GM23338 (cell line): ENCODE measurements around the gene FRY. TPM values are rescaled to one million over a fixed set of nuclear protein-coding genes. Genes with fewer than 3 reads are reported as not detected.

Experiments
- ATAC-seq: fragments of 200-7000 bp; cut with Tn5 transposase; 3 replicates; pipeline ENCODE4 v1.9.1; 2020
- DNase-seq: peaks from one replicate; pipeline ENCODE4 v3.0.0-alpha.2; 2015; ENCODE audit warnings: low spot score
- H2AFZ ChIP-seq: fragments of 200-600 bp; sonication (generic); 2 replicates; pipeline ENCODE4 v1.8.0; 2016; ENCODE audit warnings: antibody characterized with exemption, mild to moderate bottlenecking, moderate library complexity
- H3F3A ChIP-seq: fragments of 200-600 bp; sonication (generic); replicated peaks from 2 replicates; pipeline ENCODE4 v1.8.0; 2017; ENCODE audit warnings: antibody characterized with exemption, mixed run types, low read depth
- H3K27ac ChIP-seq: fragments of 200-600 bp; sonication (generic); 2 replicates; pipeline ENCODE4 v1.6.1; 2016; ENCODE audit warnings: low read depth
- H3K27me3 ChIP-seq: fragments of 200-600 bp; sonication (generic); 2 replicates; pipeline ENCODE4 v1.8.0; 2016; ENCODE audit warnings: mild to moderate bottlenecking, mixed run types, moderate library complexity; ENCODE audit not compliant: insufficient read depth
- H3K36me3 ChIP-seq: fragments of 200-600 bp; sonication (generic); 2 replicates; pipeline ENCODE4 v1.8.0; 2016; ENCODE audit warnings: mild to moderate bottlenecking; ENCODE audit not compliant: insufficient read depth
- H3K4me1 ChIP-seq: fragments of 200-600 bp; sonication (generic); 2 replicates; pipeline ENCODE4 v1.8.0; 2016; ENCODE audit warnings: mild to moderate bottlenecking, moderate library complexity; ENCODE audit not compliant: insufficient read depth
- H3K4me2 ChIP-seq: fragments of 200-600 bp; sonication (generic); 2 replicates; pipeline ENCODE4 v1.7.1; 2017; ENCODE audit warnings: mixed run types
- H3K4me3 ChIP-seq: fragments of 200-600 bp; sonication (generic); 2 replicates; pipeline ENCODE4 v1.6.1; 2016; ENCODE audit warnings: mixed run types
- H3K79me2 ChIP-seq: fragments of 200-600 bp; sonication (generic); replicated peaks from 2 replicates; pipeline ENCODE4 v1.8.0; 2017; ENCODE audit warnings: mild to moderate bottlenecking; ENCODE audit not compliant: insufficient read depth
- H3K9me2 ChIP-seq: fragments of 200-600 bp; sonication (generic); 2 replicates; pipeline ENCODE4 v1.8.0; 2017; ENCODE audit not compliant: insufficient read depth
- H4K20me1 ChIP-seq: fragments of 200-600 bp; sonication (generic); replicated peaks from 2 replicates; pipeline ENCODE4 v1.8.0; 2017; ENCODE audit warnings: mild to moderate bottlenecking; ENCODE audit not compliant: insufficient read depth
- H3K27ac Mint-ChIP-seq: 2 replicates; pipeline ENCODE4 v1.8.0; 2020; ENCODE audit warnings: inconsistent platforms, mild to moderate bottlenecking, moderate library complexity, mixed read lengths
- H3K27me3 Mint-ChIP-seq: 3 replicates; pipeline ENCODE4 v1.8.0; 2022; ENCODE audit warnings: low read depth, mild to moderate bottlenecking, moderate library complexity, mixed read lengths, inconsistent platforms; ENCODE audit not compliant: insufficient read depth, poor library complexity
- H3K36me3 Mint-ChIP-seq: 3 replicates; pipeline ENCODE4 v1.8.0; 2021; ENCODE audit warnings: low read depth, mild to moderate bottlenecking, inconsistent platforms, moderate library complexity, mixed read lengths
- H3K4me1 Mint-ChIP-seq: 3 replicates; pipeline ENCODE4 v1.8.0; 2020; ENCODE audit warnings: mild to moderate bottlenecking, inconsistent platforms, mixed read lengths
- H3K4me3 Mint-ChIP-seq: 3 replicates; pipeline ENCODE4 v1.8.0; 2021; ENCODE audit warnings: moderate library complexity, mild to moderate bottlenecking, inconsistent platforms, mixed read lengths
- H3K9me3 Mint-ChIP-seq: 3 replicates; pipeline ENCODE4 v1.8.0; 2020; ENCODE audit warnings: moderate library complexity, mild to moderate bottlenecking, inconsistent platforms, mixed read lengths
- CREB1 ChIP-seq: fragments of 250-450 bp; sonication (Bioruptor Pico); IDR thresholded peaks from 2 replicates; pipeline ENCODE4 v1.5.0; 2020; ENCODE audit warnings: low read depth, mild to moderate bottlenecking, moderate library complexity
- EZH2 ChIP-seq: fragments of 200-600 bp; sonication (generic); IDR thresholded peaks from one replicate; pipeline ENCODE4 v1.8.0; 2017; ENCODE audit warnings: antibody characterized with exemption, mild to moderate bottlenecking, low read depth; ENCODE audit not compliant: unreplicated experiment
- EZH2phosphoT487 ChIP-seq: fragments of 200-600 bp; sonication (generic); IDR thresholded peaks from one replicate; pipeline ENCODE4 v1.8.1; 2018; ENCODE audit warnings: antibody characterized with exemption; ENCODE audit not compliant: unreplicated experiment
- JUNB ChIP-seq: IDR thresholded peaks from one replicate; pipeline ENCODE4 v1.6.1; 2016; ENCODE audit warnings: antibody characterized with exemption; ENCODE audit not compliant: unreplicated experiment
- POLR2AphosphoS5 ChIP-seq: IDR thresholded peaks from 2 replicates; pipeline ENCODE4 v1.6.1; 2016; ENCODE audit warnings: antibody characterized with exemption, low read depth
- STAT1 ChIP-seq: IDR thresholded peaks from one replicate; pipeline ENCODE4 v1.6.1; 2016; ENCODE audit warnings: antibody characterized with exemption; ENCODE audit not compliant: unreplicated experiment
- ZNF114 ChIP-seq: fragments of 250-450 bp; sonication (Bioruptor Pico); IDR thresholded peaks from 2 replicates; pipeline ENCODE4 v1.5.0; 2020; ENCODE audit warnings: mild to moderate bottlenecking, moderate library complexity
- ZNF331 ChIP-seq: fragments of 250-450 bp; sonication (Bioruptor Pico); IDR thresholded peaks from 2 replicates; pipeline ENCODE4 v1.5.0; 2020; ENCODE audit warnings: low read depth, mild to moderate bottlenecking, moderate library complexity
- polyA plus RNA-seq: library from polyadenylated mRNA; unstranded; fragments of >200 nt; fragmentation: Nextera tagmentation; extraction: Ambion mirVana; gene quantifications from 2 replicates; pipeline ENCODE4 v1.2.1, GENCODE V29; 2016
- total RNA-seq: library from RNA; depleted of rRNA; stranded (reverse); fragments of >200 nt; shearing (Covaris generic); gene quantifications from 2 replicates; pipeline ENCODE4 v1.2.3, GENCODE V29; 2014
- TF ChIP-seq, protein P1 (sequence below): IDR thresholded peaks from 2 replicates; pipeline ENCODE4 v1.6.1; 2016; ENCODE audit warnings: antibody characterized with exemption
- TF ChIP-seq, protein P2 (sequence below), 2 experiments: fragments of 200-600 bp in 1 of 2; sonication (generic) in 1 of 2; conservative IDR thresholded peaks; 2 replicates each; pipeline versions ENCODE4 v1.5.1 to v1.6.1; 2016 to 2017; ENCODE audit warnings: antibody characterized with exemption in 2 of 2, low read depth in 2 of 2, mild to moderate bottlenecking in 2 of 2, moderate library complexity in 1 of 2
- TF ChIP-seq, protein P3 (sequence below): fragments of 250-450 bp; sonication (Bioruptor Pico); IDR thresholded peaks from 2 replicates; pipeline ENCODE4 v1.5.0; 2020; ENCODE audit warnings: mild to moderate bottlenecking, moderate library complexity

FRY gene
- total and polyA plus RNA-seq, 2 experiments from 2014 or later = 2.4 to 10.1 TPM

DNA sequence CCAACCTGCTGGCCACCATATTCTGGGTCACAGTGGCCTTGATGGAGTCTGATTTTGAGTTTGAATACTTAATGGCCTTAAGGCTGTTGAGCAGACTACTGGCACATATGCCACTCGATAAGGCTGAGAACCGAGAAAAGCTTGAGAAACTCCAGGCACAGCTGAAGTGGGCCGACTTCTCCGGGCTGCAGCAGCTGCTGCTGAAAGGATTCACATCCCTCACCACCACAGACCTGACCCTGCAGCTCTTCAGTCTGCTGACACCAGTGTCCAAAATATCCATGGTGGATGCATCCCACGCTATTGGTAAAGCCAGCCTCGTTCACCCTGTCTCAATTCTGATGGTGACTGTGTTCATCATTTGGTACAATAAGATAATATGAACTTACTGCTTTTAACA is 206.1 kb downstream of the FRY start (continued):
- TF ChIP-seq POLR2AphosphoS5 = no peak
- TF ChIP-seq EZH2phosphoT487 = no peak
- no peak for TF ChIP-seq EZH2
- TF ChIP-seq STAT1 = no peak
- TF ChIP-seq, protein P1, sequence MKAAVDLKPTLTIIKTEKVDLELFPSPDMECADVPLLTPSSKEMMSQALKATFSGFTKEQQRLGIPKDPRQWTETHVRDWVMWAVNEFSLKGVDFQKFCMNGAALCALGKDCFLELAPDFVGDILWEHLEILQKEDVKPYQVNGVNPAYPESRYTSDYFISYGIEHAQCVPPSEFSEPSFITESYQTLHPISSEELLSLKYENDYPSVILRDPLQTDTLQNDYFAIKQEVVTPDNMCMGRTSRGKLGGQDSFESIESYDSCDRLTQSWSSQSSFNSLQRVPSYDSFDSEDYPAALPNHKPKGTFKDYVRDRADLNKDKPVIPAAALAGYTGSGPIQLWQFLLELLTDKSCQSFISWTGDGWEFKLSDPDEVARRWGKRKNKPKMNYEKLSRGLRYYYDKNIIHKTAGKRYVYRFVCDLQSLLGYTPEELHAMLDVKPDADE = no peak

DNA sequence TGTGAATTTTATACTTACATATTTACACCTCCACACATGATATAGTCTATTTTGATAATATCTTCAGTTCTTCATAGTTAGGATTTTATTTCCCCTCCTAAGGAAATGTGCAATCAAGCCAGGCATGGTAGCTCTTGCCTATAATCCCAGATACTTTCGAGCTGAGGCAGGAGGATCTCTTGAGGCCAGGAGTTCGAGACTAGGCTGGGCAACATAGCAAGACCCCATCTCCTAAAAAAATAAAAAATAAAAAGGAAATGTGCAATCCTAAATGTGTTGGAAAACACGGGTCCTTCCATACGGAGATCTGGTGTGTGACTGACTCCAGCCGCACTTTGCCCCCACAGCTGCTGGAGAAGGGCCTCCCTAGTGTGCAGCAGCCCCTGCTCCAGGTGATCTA is 212.1 kb downstream of the FRY start:
- H3K27ac Mint-ChIP-seq = no peak overlapping the region
- TF ChIP-seq POLR2AphosphoS5 = no peak
- TF ChIP-seq STAT1 = no peak
- TF ChIP-seq ZNF331 (CRISPR knock-in tag) = no peak
- TF ChIP-seq ZNF114 (CRISPR knock-in tag) = no peak
- no peak for TF ChIP-seq EZH2
- TF ChIP-seq CREB1 (CRISPR knock-in tag) = no peak
- no peak for TF ChIP-seq JUNB
- TF ChIP-seq, protein P2, sequence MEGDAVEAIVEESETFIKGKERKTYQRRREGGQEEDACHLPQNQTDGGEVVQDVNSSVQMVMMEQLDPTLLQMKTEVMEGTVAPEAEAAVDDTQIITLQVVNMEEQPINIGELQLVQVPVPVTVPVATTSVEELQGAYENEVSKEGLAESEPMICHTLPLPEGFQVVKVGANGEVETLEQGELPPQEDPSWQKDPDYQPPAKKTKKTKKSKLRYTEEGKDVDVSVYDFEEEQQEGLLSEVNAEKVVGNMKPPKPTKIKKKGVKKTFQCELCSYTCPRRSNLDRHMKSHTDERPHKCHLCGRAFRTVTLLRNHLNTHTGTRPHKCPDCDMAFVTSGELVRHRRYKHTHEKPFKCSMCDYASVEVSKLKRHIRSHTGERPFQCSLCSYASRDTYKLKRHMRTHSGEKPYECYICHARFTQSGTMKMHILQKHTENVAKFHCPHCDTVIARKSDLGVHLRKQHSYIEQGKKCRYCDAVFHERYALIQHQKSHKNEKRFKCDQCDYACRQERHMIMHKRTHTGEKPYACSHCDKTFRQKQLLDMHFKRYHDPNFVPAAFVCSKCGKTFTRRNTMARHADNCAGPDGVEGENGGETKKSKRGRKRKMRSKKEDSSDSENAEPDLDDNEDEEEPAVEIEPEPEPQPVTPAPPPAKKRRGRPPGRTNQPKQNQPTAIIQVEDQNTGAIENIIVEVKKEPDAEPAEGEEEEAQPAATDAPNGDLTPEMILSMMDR (conservative IDR thresholded peaks at IDR 0.05; ENCODE audit: low read depth in 2 of 2) = no peak
- no peak for TF ChIP-seq EZH2phosphoT487
- TF ChIP-seq, protein P3, sequence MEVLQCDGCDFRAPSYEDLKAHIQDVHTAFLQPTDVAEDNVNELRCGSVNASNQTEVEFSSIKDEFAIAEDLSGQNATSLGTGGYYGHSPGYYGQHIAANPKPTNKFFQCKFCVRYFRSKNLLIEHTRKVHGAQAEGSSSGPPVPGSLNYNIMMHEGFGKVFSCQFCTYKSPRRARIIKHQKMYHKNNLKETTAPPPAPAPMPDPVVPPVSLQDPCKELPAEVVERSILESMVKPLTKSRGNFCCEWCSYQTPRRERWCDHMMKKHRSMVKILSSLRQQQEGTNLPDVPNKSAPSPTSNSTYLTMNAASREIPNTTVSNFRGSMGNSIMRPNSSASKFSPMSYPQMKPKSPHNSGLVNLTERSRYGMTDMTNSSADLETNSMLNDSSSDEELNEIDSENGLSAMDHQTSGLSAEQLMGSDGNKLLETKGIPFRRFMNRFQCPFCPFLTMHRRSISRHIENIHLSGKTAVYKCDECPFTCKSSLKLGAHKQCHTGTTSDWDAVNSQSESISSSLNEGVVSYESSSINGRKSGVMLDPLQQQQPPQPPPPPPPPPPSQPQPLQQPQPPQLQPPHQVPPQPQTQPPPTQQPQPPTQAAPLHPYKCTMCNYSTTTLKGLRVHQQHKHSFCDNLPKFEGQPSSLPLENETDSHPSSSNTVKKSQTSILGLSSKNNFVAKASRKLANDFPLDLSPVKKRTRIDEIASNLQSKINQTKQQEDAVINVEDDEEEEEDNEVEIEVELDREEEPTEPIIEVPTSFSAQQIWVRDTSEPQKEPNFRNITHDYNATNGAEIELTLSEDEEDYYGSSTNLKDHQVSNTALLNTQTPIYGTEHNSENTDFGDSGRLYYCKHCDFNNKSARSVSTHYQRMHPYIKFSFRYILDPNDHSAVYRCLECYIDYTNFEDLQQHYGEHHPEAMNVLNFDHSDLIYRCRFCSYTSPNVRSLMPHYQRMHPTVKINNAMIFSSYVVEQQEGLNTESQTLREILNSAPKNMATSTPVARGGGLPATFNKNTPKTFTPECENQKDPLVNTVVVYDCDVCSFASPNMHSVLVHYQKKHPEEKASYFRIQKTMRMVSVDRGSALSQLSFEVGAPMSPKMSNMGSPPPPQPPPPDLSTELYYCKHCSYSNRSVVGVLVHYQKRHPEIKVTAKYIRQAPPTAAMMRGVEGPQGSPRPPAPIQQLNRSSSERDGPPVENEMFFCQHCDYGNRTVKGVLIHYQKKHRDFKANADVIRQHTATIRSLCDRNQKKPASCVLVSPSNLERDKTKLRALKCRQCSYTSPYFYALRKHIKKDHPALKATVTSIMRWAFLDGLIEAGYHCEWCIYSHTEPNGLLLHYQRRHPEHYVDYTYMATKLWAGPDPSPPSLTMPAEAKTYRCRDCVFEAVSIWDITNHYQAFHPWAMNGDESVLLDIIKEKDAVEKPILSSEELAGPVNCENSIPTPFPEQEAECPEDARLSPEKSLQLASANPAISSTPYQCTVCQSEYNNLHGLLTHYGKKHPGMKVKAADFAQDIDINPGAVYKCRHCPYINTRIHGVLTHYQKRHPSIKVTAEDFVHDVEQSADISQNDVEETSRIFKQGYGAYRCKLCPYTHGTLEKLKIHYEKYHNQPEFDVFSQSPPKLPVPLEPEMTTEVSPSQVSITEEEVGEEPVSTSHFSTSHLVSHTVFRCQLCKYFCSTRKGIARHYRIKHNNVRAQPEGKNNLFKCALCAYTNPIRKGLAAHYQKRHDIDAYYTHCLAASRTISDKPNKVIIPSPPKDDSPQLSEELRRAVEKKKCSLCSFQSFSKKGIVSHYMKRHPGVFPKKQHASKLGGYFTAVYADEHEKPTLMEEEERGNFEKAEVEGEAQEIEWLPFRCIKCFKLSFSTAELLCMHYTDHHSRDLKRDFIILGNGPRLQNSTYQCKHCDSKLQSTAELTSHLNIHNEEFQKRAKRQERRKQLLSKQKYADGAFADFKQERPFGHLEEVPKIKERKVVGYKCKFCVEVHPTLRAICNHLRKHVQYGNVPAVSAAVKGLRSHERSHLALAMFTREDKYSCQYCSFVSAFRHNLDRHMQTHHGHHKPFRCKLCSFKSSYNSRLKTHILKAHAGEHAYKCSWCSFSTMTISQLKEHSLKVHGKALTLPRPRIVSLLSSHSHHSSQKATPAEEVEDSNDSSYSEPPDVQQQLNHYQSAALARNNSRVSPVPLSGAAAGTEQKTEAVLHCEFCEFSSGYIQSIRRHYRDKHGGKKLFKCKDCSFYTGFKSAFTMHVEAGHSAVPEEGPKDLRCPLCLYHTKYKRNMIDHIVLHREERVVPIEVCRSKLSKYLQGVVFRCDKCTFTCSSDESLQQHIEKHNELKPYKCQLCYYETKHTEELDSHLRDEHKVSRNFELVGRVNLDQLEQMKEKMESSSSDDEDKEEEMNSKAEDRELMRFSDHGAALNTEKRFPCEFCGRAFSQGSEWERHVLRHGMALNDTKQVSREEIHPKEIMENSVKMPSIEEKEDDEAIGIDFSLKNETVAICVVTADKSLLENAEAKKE = no peak

More for the DNA sequence above, 212.1 kb downstream of the FRY start:
- Histone ChIP-seq H3K4me2 (no peak overlapping the region), H3K27ac (no peak overlapping the region), H3K9me2 (no peaks in the 10 kb centered on the region), H3K79me2 (no peaks in the 10 kb centered on the region), H3K27me3 (no peaks in the 10 kb centered on the region), H4K20me1 (no peaks in the 10 kb centered on the region), H2AFZ (no peak overlapping the region), H3K4me3 (no peak overlapping the region), H3F3A (no peaks in the 10 kb centered on the region), H3K36me3 (no peaks in the 10 kb centered on the region), H3K4me1 (no peaks in the 10 kb centered on the region)
- H3K27me3 Mint-ChIP-seq = peaks cover 7% of the 10 kb centered on the region
- H3K4me3 Mint-ChIP-seq = no peak overlapping the region
- no peaks in the 10 kb centered on the region for H3K9me3 Mint-ChIP-seq
- no peak for ATAC-seq
- H3K4me1 Mint-ChIP-seq = peaks cover 4% of the 10 kb centered on the region
- H3K36me3 Mint-ChIP-seq = no peaks in the 10 kb centered on the region
- DNase-seq = no peak
